GM18498 (cell line): ENCODE results near the gene KRT86.
A peak's percentile ranks its signal among the peaks of the same experiment; 100 is the strongest.
"Not testable (repeated sequence)": the region's sequence is repeated elsewhere in the genome, so short reads cannot be mapped to it uniquely, and the experiment has no call there.

Source experiments
- ATAC-seq: cut with Tn5 transposase; IDR thresholded peaks from one replicate; pipeline ENCODE4 v1.9.1; 2021; ENCODE audit warnings: mild to moderate bottlenecking, moderate library complexity; ENCODE audit not compliant: unreplicated experiment

The KRT86 gene

DNA sequence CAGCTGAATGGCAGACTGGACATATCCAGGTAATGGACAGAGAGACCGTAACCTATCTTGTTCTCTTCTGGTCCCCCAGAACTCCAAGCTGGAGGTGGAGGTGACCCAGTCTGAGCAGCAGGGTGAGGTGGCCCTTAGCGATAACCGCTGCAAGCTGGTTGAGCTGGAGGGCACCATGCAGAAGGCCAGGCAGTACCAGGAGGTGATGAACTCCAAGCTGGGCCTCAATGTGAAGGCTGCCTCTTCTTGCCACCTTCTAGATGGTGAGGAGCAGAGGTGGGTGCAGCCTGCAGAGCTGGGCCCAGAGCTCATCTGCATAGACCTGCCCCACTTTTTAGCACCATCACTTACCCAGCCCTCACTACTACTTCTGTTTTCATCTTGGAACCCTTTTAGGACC, 7.2 kb upstream of the KRT86 start:
- no peak for ATAC-seq

DNA sequence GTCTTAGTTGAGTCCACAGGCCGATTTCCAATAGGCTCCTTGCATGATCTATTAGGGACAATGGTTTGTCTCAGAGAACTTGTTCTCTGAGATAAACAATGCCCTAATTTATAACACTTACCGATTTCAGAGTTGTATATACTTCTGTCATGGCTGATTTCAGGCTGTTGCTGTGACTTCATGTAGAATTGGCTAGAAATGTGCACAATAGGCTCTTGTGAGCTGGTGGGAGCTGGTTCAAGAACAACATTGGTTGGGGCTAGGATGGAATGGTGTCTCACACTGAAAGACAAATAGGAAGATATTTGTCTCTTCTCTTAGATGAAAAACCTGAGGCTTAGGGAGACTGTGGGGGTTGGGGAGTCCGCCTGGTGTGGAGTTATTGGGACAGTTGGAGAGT, 6.7 kb upstream of the KRT86 start:
- ATAC-seq = no peak

DNA sequence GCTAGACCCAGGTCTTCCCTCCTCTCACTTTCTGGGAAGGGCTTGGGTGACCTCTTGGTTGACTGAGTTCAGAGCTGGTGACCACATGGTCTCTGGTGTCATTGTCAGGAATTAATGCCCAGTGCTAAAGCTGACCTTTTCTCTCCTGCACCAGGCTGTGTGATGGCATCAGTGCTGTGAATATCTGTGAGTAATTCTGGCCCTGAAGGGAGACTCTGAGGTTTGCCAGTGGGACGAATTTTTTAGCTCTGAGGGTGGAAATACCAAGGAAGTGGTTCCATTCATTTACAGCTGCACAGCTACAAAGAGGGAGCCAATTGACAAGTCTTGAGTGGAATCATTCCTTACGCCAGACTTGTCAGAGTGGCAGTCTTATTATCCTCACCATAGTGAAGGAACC, 6.2 kb upstream of the KRT86 start:
- ATAC-seq = no peak

DNA sequence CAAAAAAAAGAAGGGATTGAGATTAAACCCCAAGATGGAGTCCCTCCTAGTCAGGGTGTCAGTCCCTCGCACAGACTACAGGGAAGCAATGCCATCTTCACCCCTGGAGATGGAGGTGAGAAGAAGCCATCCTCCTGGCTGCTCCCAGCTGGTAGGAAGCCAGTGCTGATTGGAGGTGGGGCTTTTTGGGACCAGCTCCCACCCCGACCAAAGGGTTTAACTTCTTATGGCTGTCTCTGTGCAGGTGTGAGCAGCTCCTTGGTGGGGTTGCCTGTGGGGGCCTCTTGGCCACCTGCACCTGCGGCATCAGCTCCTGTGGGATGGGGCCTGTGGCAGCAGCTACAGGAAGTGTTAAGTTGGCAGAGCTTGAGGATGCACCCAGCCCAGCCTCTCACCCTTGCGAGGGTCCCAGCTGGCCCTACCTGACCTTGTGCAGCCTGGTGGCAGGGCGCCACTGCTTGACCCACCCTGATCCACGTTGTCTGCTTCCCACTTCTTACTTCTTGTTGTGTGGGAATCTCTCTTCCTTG, 3.8 kb upstream of the KRT86 start:
- no peak for ATAC-seq

DNA sequence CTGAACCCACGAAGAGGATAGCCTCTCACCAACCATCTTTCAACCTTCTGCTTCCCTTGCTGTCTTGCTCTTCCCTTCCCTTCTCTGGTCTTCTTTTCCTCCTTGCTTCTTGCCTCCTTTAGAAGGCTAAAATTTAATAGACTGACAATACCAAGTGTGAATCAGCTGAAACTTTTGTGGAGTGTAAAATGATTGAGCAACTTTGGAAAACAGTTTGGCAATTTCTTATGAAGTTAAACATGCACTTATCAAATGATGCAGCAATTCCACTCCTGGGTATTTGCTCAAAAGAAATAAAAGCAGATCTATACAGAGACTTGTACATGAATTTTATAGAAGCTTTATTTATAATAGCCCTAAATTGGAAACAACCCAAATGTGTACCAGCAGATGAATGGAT, 3.3 kb upstream of the KRT86 start:
- no peak for ATAC-seq

DNA sequence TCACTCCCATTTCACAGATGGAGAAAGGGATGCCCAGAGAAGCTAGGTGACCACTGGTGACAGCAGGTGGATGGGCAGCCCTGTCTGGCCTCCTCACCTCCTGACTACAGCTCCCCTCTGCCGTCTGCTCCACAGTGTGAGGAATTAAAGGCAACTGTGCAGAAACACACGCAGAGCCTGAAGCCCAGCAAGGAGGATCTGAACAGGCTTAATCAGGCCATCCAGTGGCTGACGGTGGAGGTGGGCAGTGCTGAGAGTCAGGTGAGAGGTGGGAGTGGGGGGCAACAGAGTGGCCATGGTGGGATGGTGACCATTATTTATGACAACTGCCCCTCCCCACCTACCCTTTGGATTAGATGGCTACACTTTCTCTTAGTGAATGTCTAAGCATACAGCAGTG, 1.2 kb downstream of the KRT86 start:
- no peak for ATAC-seq

DNA sequence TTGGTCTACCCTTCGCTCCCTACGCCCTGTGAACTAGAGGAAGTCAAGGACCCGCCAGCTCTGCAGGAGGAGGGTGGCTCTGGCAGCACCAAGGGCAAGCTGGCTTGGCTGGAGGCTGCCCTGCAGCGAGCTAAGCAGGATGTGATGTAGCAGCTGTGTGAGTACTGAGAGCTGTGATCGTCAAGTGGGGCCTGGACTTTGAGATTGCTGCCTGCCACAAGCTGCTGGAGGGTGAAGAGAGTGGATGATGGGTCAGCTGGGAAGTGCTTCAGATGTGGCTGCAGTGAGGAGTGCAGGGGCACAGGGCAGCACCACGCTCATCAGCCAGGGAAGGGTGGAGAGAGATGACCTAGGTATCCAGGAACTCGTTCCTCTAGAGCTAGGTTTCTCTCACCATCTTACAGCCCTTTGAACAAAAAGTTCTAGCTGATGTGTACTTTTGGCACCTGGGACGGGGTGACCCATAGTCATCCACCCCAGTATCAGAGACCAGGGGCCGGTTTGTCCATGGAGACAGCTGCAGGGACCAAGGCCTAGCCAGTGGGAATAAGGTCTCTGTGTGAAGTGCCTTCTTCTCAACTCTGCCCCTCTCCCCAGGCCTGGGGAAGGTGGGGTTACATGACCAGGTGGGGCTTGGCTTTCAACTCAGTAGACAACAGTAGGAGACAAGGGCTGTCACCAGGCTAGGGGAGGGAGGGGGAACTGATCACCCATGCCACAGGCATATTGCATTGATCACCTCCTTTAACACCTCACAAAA, 3.2 kb downstream of the KRT86 start:
- no peak for ATAC-seq

DNA sequence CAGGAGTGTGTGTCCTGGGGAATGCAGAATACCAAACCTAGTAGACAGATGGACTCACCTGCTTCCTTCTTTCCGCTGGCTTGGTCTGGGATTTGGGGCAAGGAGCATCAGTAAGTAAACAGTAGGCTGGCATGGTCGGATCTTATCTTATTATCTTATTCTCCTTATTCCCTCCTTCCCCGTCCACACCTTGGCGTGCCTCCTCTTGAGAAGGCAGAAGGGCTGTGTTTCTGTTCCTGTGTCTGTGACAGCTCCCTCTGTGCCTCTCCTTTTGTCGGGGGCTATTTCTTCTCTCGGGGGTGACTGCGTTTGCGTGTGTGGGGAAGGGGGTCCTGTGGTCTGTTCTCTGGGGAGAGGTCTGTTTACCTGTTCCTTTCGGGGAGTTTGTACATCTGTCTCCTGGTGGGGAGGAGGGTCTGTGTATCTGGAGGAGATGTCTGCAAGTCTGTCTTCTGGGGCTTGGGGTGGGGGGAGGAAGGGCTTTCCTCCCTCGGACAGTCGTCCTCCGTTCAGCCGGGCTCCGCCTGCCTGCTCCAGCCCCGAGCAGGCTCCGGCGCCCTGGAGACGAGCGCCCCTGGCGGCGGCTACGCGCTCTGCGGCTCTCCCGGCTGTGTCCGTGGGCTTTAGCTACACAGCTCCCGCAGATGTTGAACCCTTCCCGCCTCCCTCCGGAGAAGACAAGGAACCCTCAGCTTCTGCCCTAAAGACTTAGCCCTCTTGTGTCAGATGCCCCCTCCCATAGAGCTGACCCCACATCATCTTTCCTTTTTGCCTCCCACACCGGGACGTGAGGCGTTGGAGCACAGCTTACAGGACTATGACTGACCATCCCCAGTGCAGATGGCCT, 4.4 kb downstream of the KRT86 start:
- peak; percentile 70 for ATAC-seq

DNA sequence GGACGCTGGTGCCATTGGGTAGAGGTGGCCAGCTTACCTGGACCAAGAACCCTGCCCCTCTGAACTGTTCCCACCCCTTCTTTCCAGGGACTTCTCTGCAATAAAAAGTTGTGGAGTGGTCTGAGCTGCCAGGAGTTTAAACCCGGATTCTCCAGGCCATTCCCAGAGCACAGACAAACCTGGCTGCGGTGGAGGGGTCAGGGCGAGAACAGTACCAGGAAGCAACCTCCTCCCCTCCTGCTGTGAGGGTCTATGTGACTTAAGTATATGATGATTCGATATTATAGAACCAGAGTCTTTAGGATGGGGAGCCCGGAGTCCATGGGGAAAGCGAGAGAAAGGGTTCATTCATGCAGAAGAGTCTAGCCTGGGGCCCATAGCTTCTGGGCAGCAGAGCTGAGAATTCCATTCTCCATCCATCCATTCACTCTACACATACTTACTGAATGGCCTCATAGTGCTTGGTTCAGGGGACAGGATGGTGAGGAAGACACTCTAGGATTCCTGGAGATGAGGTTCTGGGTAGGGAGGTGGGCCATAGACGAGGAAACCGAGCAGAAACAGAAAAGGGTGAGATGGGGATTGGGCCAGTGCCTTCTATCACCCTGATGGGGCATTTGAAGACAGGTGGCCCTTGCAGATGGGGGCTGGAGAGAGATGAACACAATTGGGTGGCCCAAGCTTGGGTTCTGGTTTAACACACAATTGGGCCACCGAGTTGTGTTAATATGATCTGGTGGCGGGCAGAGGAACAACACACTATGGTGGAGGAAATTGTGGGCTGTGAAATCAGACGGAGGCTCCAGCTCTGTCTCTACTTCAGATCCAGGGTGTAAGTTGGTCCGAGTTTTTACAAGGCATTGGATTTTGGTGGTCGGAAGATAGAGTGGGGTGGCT, 5.2 kb downstream of the KRT86 start:
- ATAC-seq = no peak

DNA sequence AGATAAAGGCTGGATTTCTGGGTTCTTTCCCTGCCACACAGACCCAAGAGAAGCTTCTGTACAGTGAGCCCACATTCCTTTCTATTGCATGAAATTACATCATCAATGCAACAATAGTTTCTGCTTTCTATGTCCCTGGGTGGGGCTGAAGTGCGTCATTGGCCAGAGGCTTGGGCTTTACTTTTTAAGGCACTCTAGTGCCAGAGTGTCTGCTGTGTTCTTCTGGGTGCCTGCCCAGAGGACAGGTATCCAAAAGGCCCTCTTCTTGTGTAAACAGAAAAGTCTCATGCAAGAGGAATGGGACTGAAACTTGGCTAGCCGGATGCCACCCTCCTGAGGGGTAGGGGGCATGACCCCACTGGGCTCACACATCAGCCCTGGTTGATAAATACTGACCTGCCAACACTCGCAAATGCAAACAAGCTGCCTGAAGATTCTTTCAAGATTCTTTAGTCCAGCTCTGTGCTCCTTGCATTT, 5.9 kb downstream of the KRT86 start:
- no peak for ATAC-seq

DNA sequence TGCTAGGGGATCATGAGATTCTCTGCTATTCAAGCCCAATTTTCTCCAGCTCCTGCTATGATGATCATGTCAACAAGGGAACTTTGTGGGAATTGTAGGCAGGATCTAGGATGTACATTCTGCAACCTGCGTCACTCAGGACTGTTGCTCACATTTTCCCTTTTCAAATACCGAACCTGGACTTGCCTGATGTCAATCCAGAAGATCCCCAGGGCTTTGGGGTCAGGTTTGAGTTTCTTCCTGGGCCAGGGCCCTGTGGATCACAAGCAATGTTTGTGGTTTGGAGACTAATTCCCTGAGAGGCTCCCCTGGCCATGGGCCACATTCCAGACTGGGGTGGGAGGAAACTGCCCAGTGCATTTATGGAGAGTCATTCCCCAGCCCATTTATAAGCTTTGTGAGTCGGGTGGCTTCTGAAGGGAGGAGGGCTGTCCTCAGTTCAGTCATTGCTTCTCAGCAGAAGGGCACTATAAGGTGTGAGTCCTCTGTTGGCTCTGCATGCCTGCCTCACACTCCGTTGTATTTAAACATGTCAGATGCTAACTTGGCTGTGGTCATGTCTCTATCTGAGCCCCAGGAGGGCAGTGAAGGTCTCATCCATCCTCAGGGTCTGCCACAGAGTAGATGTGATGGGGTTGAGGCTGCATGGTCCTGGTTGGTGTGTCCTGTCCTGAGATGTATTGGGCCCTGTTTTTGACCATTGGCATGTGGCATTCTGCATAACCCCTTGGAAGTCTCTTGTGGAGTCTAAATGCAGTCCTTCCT, 6.5 kb downstream of the KRT86 start:
- ATAC-seq = no peak

DNA sequence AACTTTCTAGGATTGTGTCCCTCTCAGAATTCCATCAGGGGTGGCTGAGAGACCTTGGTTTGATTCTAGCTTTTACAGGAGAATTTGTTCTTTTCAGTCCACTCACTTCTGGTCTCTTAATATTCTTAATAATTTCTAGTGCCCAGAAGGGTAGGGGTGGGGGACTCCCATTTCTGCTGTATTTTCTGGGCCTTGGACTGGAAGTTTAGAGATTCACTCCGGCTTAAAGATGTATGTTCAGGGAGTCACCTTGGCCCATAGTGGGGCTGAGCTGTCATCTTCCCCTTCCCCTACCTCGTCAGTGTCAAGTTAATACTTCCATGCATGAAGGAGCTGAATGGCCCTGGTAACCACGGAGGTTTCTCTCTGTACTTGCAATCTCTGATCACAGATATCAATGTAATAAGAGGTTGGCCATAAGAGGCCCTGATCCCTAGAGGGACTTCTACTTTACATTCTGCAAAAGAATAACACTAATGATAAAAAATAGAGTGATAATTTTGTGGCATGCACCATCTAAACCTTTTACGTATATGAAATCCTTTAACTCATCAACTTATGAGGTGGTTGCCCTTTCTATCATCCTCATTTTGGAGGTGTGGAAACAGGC, 10.2 kb downstream of the KRT86 start:
- ATAC-seq = no peak

DNA sequence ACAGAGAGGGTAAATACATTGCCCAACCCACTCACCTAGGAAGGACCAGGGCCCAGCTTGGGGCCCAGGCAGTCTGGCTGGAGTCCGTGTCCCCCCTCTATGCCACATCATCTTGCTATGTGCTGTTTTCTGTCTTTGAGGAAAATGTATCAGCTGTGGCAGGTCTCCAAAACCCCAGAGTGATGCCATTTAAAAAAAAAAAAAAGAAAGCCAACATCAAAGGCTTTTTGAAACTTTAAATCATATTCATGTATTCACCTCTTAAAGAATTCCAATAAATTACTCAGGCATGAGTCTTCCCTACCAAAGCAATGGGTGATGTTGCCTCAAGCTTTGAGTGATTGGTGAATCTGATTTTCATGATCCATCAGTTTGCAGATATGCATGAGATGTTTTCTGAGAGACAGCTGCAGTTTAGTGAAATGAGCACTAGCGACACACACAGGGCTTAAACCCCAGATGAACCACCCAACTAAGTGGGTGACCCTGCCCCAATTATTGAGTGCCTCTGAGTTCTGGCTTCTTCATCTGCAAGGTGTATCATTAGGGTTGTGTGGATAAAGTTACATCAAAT, 10.8 kb downstream of the KRT86 start:
- no peak for ATAC-seq

DNA sequence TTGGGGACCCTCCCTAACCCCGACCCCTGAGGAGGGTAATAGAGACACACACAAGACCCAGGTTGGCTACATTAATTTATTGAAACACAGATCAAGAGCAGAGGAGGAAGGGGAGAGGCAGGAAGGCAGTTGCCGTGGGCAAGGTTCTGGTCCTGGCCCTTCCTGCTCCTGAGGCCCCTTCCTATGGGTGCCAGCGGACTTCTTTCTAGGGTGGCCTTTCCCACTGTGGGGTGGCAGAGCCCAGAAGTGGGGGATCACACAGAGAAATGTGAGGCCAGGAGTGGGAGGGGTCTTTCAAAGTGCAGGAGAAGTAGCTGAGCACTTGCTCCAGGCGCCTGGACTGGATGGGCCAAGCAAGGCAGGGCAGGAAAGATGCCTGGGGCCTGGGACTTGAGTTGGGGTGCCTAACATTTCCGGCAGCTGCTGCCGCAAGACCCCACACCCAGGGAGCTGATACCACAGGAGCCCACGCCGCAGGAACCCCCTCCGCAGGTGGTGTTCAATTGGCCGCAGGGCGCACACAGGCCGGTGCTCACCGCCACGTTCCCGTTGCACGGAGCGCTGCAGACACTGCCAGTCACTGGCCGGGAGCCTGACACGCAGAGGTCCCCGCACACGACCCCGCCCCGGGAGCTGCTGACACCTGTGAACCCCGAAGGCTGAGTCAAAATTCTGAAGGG, 11.5 kb downstream of the KRT86 start:
- ATAC-seq = no peak

DNA sequence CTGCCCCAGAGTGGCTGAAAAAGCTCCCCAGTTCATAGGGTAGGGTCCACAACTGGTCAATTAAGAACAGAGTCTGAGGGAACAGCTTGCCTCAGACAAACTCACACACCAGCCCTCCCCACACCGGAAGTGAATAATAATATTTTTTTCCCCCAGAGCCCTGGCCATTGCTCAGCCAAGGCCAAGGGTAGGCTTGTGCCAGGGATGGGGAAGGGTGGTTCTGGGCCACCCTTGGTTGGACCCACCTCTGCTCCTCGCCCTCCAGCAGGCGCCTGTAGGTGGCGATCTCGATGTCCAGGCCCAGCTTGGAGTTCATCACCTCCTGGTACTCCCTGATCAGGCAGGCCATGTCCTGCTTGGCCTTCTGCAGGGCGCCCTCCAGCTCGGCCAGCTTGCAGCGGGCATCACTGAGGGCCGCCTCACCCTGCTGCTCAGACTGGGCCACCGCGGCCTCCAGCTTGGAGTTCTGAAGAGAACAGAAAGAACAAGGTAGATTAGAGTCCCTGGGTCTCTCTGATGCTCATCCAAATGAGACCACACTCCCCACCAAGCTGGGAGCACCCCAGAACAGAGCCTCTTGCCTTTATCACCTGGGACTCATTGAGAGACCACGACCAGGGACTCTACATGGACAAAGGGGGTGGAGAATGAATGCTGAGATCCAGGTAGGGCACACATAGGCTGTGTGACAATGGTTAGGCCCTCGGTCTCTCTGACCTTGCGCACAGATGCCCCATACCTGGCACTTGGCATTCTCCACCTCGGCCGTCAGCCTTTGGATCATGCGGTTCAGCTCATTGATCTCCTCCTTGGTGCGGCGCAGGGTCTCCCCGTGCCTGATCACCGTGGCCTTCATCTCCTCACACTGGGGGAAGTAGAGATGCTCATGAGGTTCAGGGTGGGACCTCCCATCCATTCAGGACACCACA, 12.7 kb downstream of the KRT86 start:
- not testable (repeated sequence) for ATAC-seq

DNA sequence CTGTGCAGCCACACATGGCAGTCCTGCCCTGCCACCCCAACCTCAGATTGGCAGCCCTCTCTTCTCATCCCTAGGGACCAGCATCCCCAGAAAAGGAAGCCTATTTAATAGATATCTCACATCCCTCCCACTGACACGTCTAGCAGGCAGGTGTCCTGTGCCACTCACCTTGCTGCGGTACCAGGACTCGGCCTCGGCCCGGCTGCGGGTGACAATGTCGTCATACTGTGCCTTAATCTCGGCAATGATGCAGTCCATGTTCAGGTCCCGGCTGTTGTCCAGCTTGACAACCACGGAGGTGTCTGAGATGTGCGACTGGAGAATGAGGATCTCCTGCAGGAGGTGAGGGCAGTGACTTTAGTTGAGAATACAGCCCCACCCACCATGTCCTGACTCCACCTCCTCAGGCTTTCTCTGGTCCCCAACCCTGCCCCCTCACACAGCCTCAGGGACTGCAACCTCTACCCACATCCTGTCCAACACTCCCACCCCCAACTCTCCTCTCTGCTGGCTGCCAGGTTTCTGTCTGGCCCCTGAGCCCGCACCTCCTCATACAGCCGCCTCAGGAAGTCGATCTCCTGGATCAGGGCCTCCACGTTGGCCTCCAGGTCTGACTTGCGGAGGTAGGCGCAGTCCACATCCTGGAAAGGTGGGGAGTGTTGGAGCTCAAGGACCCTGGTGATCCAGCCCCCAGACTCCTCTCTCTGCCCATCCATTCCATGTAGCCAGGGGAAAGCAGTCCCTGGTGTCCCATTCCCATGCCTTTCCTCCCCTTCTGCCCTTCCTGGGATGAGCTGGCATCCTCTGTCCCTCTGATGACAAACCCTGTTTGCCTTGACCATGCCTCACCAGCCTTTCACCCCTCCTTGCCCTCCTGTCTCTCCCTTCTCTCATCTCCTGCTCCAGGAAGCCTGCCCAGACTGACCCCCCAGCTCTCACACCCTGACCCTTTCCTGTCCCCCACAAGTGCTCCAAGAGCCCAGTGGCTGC, 13.7 kb downstream of the KRT86 start:
- peak; percentile 93 for ATAC-seq
